H9 (cell line): ENCODE measurements around the gene ARHGAP10. TPM values are rescaled to one million over a fixed set of nuclear protein-coding genes. Genes with fewer than 3 reads are reported as not detected.

Source experiments
- DNase-seq: peaks from one replicate; pipeline ENCODE4 v3.0.0-alpha.2; 2017
- H2AFZ ChIP-seq: one replicate; pipeline ENCODE4 v1.6.1; 2013; ENCODE audit warnings: mild to moderate bottlenecking, low read length, control low read depth, moderate library complexity
- H2AK5ac ChIP-seq: 2 replicates; pipeline ENCODE4 v1.6.1; 2013; ENCODE audit warnings: low read length, control low read depth, mixed read lengths; ENCODE audit not compliant: insufficient read length
- H2BK120ac ChIP-seq: one replicate; pipeline ENCODE4 v1.6.1; 2013; ENCODE audit warnings: low read depth, mild to moderate bottlenecking, low read length, control low read depth, inconsistent platforms; ENCODE audit not compliant: poor library complexity, severe bottlenecking
- H2BK12ac ChIP-seq: 2 replicates; pipeline ENCODE4 v1.6.1; 2013; ENCODE audit warnings: low read length, control low read depth, mixed read lengths, low read depth; ENCODE audit not compliant: insufficient read length
- H2BK15ac ChIP-seq: 2 replicates; pipeline ENCODE4 v1.6.1; 2013; ENCODE audit warnings: low read depth, low read length, control low read depth
- H2BK20ac ChIP-seq: one replicate; pipeline ENCODE4 v1.6.1; 2013; ENCODE audit warnings: low read depth, mild to moderate bottlenecking, low read length, control low read depth, inconsistent platforms; ENCODE audit not compliant: poor library complexity, severe bottlenecking
- H2BK5ac ChIP-seq: 2 replicates; pipeline ENCODE4 v1.6.1; 2013; ENCODE audit warnings: low read length, control low read depth, mixed read lengths; ENCODE audit not compliant: insufficient read length
- H3K14ac ChIP-seq: 2 replicates; pipeline ENCODE4 v1.6.1; 2013; ENCODE audit warnings: low read length, control low read depth; ENCODE audit not compliant: insufficient read depth
- H3K18ac ChIP-seq: 2 replicates; pipeline ENCODE4 v1.6.1; 2013; ENCODE audit warnings: low read depth, mild to moderate bottlenecking, mixed read lengths, low read length, control low read depth; ENCODE audit not compliant: insufficient read length
- H3K23ac ChIP-seq: 2 replicates; pipeline ENCODE4 v1.6.1; 2013; ENCODE audit warnings: low read length, control low read depth, mixed read lengths, low read depth; ENCODE audit not compliant: insufficient read length
- H3K23me2 ChIP-seq: 2 replicates; pipeline ENCODE4 v1.6.1; 2013; ENCODE audit warnings: low read depth, mild to moderate bottlenecking, mixed read lengths, low read length, control low read depth; ENCODE audit not compliant: insufficient read length, poor library complexity, severe bottlenecking
- H3K27ac ChIP-seq: 2 replicates; pipeline ENCODE4 v1.5.1; 2013; ENCODE audit warnings: low read length, control low read depth, mixed read lengths, low read depth; ENCODE audit not compliant: insufficient read length
- H3K27me3 ChIP-seq: 2 replicates; pipeline ENCODE4 v1.6.1; 2013; ENCODE audit warnings: low read length, control low read depth, inconsistent platforms; ENCODE audit not compliant: insufficient read depth
- H3K4ac ChIP-seq: 2 replicates; pipeline ENCODE4 v1.6.1; 2013; ENCODE audit warnings: low read depth, mild to moderate bottlenecking, control low read depth, inconsistent platforms, low read length, moderate library complexity
- H3K4me1 ChIP-seq: 2 replicates; pipeline ENCODE4 v1.6.1; 2013; ENCODE audit warnings: low read length, control low read depth, inconsistent platforms; ENCODE audit not compliant: insufficient read depth
- H3K4me2 ChIP-seq: 2 replicates; pipeline ENCODE4 v1.6.1; 2013; ENCODE audit warnings: low read length, control low read depth, mixed read lengths; ENCODE audit not compliant: insufficient read length, insufficient read depth
- H3K56ac ChIP-seq: 2 replicates; pipeline ENCODE4 v1.6.1; 2013; ENCODE audit warnings: low read depth, mild to moderate bottlenecking, mixed read lengths, low read length, control low read depth; ENCODE audit not compliant: insufficient read length
- H3K79me1 ChIP-seq: 2 replicates; pipeline ENCODE4 v1.6.1; 2013; ENCODE audit warnings: low read depth, mild to moderate bottlenecking, moderate library complexity, low read length, control low read depth, inconsistent platforms; ENCODE audit not compliant: insufficient read depth, poor library complexity, severe bottlenecking
- H3K79me2 ChIP-seq: 2 replicates; pipeline ENCODE4 v1.6.1; 2013; ENCODE audit warnings: low read length, control low read depth, inconsistent platforms; ENCODE audit not compliant: insufficient read depth
- H3K9ac ChIP-seq: 2 replicates; pipeline ENCODE4 v1.6.1; 2013; ENCODE audit warnings: low read length, control low read depth, mixed read lengths; ENCODE audit not compliant: insufficient read length; ENCODE audit errors: extremely low read depth
- H3K9me3 ChIP-seq: one replicate; pipeline ENCODE4 v1.6.1; 2013; ENCODE audit warnings: low read depth, low read length, inconsistent platforms; ENCODE audit not compliant: control insufficient read depth
- H3T11ph ChIP-seq: one replicate; pipeline ENCODE4 v1.6.1; 2013; ENCODE audit warnings: mild to moderate bottlenecking, low read length, control low read depth, inconsistent platforms
- H4K20me1 ChIP-seq: one replicate; pipeline ENCODE4 v1.6.1; 2013; ENCODE audit not compliant: control insufficient read depth, insufficient read length, insufficient read depth
- H4K5ac ChIP-seq: 2 replicates; pipeline ENCODE4 v1.6.1; 2013; ENCODE audit warnings: low read depth, mild to moderate bottlenecking, mixed read lengths, low read length, control low read depth; ENCODE audit not compliant: insufficient read length
- H4K8ac ChIP-seq: replicated peaks from 2 replicates; pipeline ENCODE4 v1.6.1; 2013; ENCODE audit warnings: low read length, control low read depth, mixed read lengths, low read depth; ENCODE audit not compliant: insufficient read length
- H4K91ac ChIP-seq: 2 replicates; pipeline ENCODE4 v1.6.1; 2013; ENCODE audit warnings: low read depth, mild to moderate bottlenecking, moderate library complexity, mixed read lengths, low read length, control low read depth; ENCODE audit not compliant: insufficient read length
- H3K27ac Mint-ChIP-seq, 3 experiments: 2 replicates in 2 of 3; 3 replicates in 1 of 3; pipeline ENCODE4 v1.8.0; 2020 to 2021; ENCODE audit warnings: mixed read lengths in 3 of 3, mild to moderate bottlenecking in 1 of 3, moderate library complexity in 1 of 3
- H3K27me3 Mint-ChIP-seq: 2 replicates; pipeline ENCODE4 v1.8.0; 2021; ENCODE audit warnings: low read depth, mild to moderate bottlenecking, moderate library complexity, mixed read lengths
- H3K36me3 Mint-ChIP-seq, 3 experiments: 2 replicates in 2 of 3; 3 replicates in 1 of 3; pipeline ENCODE4 v1.8.0; 2020 to 2021; ENCODE audit warnings: low read depth in 3 of 3, mixed read lengths in 3 of 3; ENCODE audit not compliant: insufficient read depth in 1 of 3
- H3K4me1 Mint-ChIP-seq, 2 experiments: 2 replicates each; pipeline ENCODE4 v1.8.0; 2020; ENCODE audit warnings: mixed read lengths in 2 of 2
- H3K4me3 Mint-ChIP-seq, 2 experiments: 2 replicates in 1 of 2; 3 replicates in 1 of 2; pipeline ENCODE4 v1.8.0; 2020 to 2021; ENCODE audit warnings: mild to moderate bottlenecking in 2 of 2, mixed read lengths in 2 of 2, moderate library complexity in 1 of 2
- H3K9me3 Mint-ChIP-seq, 2 experiments: 2 replicates in 1 of 2; 3 replicates in 1 of 2; pipeline ENCODE4 v1.8.0; 2020; ENCODE audit warnings: mild to moderate bottlenecking in 2 of 2, mixed read lengths in 2 of 2, moderate library complexity in 1 of 2
- WGBS: extraction: QIAGEN DNeasy Blood & Tissue Kit; methylation state at CpG from one replicate; pipeline ENCODE4 v1.1.7; 2013; ENCODE audit warnings: missing lambda C conversion rate, low lambda C conversion rate, mixed read lengths; ENCODE audit not compliant: insufficient read length; ENCODE audit errors: extremely low coverage; 5-methylcytosine and 5-hydroxymethylcytosine counted together
- total RNA-seq: library from RNA; stranded (reverse); gene quantifications from 2 replicates; pipeline ENCODE4 v1.2.1, GENCODE V29; 2021
- TF ChIP-seq, protein P1 (sequence below): fragments of 200-600 bp; sonication (generic); conservative IDR thresholded peaks from 3 replicates; pipeline ENCODE4 v1.8.0; 2021; ENCODE audit warnings: antibody characterized with exemption, mild to moderate bottlenecking

ARHGAP10 gene
- total RNA-seq, 1 experiment from 2014 or later = 7.8 TPM

DNA sequence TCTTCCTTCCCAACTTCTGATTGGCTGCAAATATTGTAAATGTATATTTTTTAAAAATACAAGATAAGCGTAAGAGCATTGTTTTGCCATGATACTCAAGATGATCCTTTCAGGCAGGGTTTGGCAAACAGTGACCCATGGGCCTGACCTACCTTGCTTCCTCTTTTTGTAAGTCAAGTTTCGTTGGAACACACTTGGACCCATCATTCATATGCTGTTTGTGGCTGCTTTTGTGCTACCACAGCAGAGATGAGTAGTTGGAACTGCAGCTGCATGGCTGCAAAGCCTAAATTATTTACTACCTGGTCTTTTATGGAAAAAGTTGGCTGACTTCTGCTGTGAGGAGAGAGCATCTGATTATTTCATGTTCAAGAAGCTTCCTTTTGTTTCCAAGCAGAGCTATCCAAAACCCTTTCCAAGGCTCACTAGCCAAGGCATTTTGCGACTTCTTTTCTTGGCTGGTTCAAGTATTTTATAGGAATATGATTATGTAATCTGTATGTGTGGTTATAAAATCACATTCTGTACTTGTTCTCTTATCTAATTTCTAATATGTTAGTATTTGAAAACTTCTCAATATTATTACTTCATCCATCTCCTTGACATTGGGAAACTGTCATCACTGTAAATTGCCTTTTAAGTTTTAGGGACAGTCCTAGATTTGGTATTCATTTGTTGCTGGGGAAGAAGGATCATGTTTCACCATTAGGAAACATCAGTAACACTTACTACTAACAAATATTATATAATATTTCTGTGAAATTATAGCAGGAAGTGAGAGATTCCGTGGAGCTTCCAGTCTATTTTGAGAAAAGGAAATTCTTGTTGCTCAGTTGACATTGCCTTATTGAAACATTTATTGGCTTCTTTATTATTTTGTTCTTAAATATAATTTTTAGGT lies 109.2 kb downstream of the ARHGAP10 start:
- H3K23me2 ChIP-seq = no peaks in the 10 kb centered on the region
- no peak overlapping the region for H4K91ac ChIP-seq
- H4K5ac ChIP-seq = no peak overlapping the region
- H3K56ac ChIP-seq = no peak overlapping the region
- Mint-ChIP-seq H3K4me1 (peaks cover 18 to 30% of the 10 kb centered on the region in 2 experiments), H3K9me3 (no peaks in the 10 kb centered on the region), H3K36me3 (no peaks in the 10 kb centered on the region), H3K27ac (no peak overlapping the region), H3K4me3 (no peak overlapping the region), H3K27me3 (no peaks in the 10 kb centered on the region; the same call in 1 of the 2 replicates)
- no peak for DNase-seq
- no peak overlapping the region for H3K9ac ChIP-seq
- H2BK5ac ChIP-seq = no peak overlapping the region
- no peaks in the 10 kb centered on the region; the same call in 1 of the 2 replicates for H3K4me1 ChIP-seq
- H2BK12ac ChIP-seq = no peak overlapping the region
- no peaks in the 10 kb centered on the region for H3K9me3 ChIP-seq
- no peak overlapping the region for H3K23ac ChIP-seq
- no peak overlapping the region for H2AFZ ChIP-seq
- H3K27ac ChIP-seq = no peak overlapping the region
- no peak overlapping the region for H2BK120ac ChIP-seq
- no peak overlapping the region for H2BK15ac ChIP-seq
- TF ChIP-seq, protein P1, sequence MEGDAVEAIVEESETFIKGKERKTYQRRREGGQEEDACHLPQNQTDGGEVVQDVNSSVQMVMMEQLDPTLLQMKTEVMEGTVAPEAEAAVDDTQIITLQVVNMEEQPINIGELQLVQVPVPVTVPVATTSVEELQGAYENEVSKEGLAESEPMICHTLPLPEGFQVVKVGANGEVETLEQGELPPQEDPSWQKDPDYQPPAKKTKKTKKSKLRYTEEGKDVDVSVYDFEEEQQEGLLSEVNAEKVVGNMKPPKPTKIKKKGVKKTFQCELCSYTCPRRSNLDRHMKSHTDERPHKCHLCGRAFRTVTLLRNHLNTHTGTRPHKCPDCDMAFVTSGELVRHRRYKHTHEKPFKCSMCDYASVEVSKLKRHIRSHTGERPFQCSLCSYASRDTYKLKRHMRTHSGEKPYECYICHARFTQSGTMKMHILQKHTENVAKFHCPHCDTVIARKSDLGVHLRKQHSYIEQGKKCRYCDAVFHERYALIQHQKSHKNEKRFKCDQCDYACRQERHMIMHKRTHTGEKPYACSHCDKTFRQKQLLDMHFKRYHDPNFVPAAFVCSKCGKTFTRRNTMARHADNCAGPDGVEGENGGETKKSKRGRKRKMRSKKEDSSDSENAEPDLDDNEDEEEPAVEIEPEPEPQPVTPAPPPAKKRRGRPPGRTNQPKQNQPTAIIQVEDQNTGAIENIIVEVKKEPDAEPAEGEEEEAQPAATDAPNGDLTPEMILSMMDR = no peak
- no peak overlapping the region for H3K18ac ChIP-seq
- H3K79me1 ChIP-seq = no peaks in the 10 kb centered on the region
- H3K27me3 ChIP-seq = no peaks in the 10 kb centered on the region
- H2BK20ac ChIP-seq = no peak overlapping the region
- H4K20me1 ChIP-seq = no peaks in the 10 kb centered on the region
- H4K8ac ChIP-seq = no peak overlapping the region
- no peak overlapping the region for H3K4ac ChIP-seq
- H3T11ph ChIP-seq = no peak overlapping the region
- H2AK5ac ChIP-seq = no peak overlapping the region
- WGBS = no CpG with 5 or more reads among the region's 4 CpGs
- H3K79me2 ChIP-seq = no peaks in the 10 kb centered on the region
- no peak overlapping the region for H3K4me2 ChIP-seq
- no peak overlapping the region for H3K14ac ChIP-seq
